H1 (cell line): ENCODE results near the gene VIPR2. TPM values are rescaled to one million over a fixed set of nuclear protein-coding genes. Genes with fewer than 3 reads are reported as not detected.

Experiments
- TEAD4 ChIP-seq: IDR thresholded peaks from 2 replicates; pipeline ENCODE4 v1.6.1; 2012; ENCODE audit warnings: low read depth, low read length, inconsistent platforms, mixed read lengths
- polyA plus RNA-seq, 7 experiments: library from polyadenylated mRNA; depleted of rRNA in 3 of 7; stranded (reverse) in 5 of 7; unstranded in 2 of 7; fragments of >200 nt in 5 of 7; fragments of 200-250 nt in 2 of 7; gene quantifications; 1 replicate in 5 of 7; 2 replicates in 1 of 7; 4 replicates in 1 of 7; pipeline versions ENCODE4 v1.2.1 to v1.2.3, GENCODE V29; 2011 to 2013; ENCODE audit warnings: missing spikeins in 2 of 7, mixed read lengths in 2 of 7
- total RNA-seq: library from RNA; stranded (reverse); fragmentation: NEBNext Ultra II Directional; extraction: Animal tissue kit (Norgen Biotek cat#: 25700); gene quantifications from 2 replicates; pipeline ENCODE4 v1.2.1, GENCODE V29; 2021

Gene VIPR2
- total and polyA plus RNA-seq, 2 of the 8 experiments (the other 6 are each of a cell fraction or from before 2014, with no cell fraction given), result 2.4 to 6.3 TPM

DNA sequence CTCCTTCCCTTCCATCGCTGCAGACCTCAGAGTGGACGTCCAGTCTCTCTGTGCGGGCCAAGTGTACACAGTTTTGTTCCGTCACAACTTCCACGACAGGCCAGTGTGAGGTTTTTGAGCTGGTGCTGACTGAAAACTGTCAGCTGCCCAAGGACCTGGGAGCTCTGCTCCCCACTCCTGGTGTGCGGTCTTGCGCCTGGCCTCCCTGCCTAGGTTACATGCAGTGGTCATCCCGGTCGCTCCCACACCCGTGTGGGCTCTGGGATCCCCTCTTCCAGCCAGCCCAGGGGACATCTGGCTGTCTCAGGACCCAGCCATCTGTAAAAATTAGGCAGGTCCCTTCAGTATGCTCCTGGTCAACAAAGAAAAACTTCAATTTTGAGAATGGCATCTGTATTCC, 127.5 kb downstream of the VIPR2 start (continued):
- no peak for TF ChIP-seq TEAD4
